ENCODE data around the gene MTF1. TPM values are rescaled to one million over a fixed set of nuclear protein-coding genes. Genes with fewer than 3 reads are reported as not detected.
A peak's percentile ranks its signal among the peaks of the same experiment; 100 is the strongest.

MTF1 gene
- total and polyA plus RNA-seq, 10 donors = 1.3 to 49.8 (median 11.4) TPM

DNA sequence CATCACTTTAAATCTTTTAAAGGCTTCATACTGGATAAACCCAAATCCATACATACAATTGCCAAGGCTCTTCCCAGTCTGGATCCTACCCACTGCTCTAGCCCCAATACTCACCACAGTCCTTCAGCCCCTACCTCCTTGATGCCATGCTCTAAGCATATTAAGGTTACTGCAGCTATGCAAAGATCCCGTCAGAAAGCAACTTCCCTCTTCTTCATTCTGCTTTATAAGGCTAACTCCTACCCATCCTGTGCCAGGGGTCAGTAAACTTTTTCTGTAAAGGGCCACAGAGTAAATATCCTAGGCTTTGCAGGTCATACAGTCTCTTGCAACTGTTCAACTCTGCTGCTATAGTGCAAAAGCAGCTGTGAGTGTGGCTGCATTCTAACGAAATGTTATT lies 34.3 kb upstream of the MTF1 start:
- TF ChIP-seq POLR2A (IDR thresholded peaks at IDR 0.05) (no peak), POLR2AphosphoS5 (IDR thresholded peaks at IDR 0.05) (no peak)
- TF ChIP-seq, protein P1, sequence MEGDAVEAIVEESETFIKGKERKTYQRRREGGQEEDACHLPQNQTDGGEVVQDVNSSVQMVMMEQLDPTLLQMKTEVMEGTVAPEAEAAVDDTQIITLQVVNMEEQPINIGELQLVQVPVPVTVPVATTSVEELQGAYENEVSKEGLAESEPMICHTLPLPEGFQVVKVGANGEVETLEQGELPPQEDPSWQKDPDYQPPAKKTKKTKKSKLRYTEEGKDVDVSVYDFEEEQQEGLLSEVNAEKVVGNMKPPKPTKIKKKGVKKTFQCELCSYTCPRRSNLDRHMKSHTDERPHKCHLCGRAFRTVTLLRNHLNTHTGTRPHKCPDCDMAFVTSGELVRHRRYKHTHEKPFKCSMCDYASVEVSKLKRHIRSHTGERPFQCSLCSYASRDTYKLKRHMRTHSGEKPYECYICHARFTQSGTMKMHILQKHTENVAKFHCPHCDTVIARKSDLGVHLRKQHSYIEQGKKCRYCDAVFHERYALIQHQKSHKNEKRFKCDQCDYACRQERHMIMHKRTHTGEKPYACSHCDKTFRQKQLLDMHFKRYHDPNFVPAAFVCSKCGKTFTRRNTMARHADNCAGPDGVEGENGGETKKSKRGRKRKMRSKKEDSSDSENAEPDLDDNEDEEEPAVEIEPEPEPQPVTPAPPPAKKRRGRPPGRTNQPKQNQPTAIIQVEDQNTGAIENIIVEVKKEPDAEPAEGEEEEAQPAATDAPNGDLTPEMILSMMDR (IDR thresholded peaks at IDR 0.05 in 8 of 11, conservative IDR thresholded peaks at IDR 0.05 in 3 of 11) = no peak
- peaks cover 3 to 41% (median 15%) of the 10 kb centered on the region in 6 donors for H3K36me3 ChIP-seq
- WGBS, 5 donors = 71 to 84% (median 74%) methylated on average over 2 of the region's 2 CpGs
- intact Hi-C loops (cut with DNase I; ENCODE audit: low total_unique reads) = no loop called here
- H3K27ac ChIP-seq = peak overlapping the region in 3 of 8 donors; percentile 2 to 25 (median 14)
- H3K9me3 ChIP-seq = peaks cover 0 to 7% (median 0%) of the 10 kb centered on the region in 8 donors
- DNase-seq = no peak
- H3K4me1 ChIP-seq = peaks cover 0 to 19% (median 5%) of the 10 kb centered on the region in 6 donors
- H3K27me3 ChIP-seq (replicated peaks in 1 of 7) = no peaks in the 10 kb centered on the region
- no peak overlapping the region for H3K4me3 ChIP-seq

DNA sequence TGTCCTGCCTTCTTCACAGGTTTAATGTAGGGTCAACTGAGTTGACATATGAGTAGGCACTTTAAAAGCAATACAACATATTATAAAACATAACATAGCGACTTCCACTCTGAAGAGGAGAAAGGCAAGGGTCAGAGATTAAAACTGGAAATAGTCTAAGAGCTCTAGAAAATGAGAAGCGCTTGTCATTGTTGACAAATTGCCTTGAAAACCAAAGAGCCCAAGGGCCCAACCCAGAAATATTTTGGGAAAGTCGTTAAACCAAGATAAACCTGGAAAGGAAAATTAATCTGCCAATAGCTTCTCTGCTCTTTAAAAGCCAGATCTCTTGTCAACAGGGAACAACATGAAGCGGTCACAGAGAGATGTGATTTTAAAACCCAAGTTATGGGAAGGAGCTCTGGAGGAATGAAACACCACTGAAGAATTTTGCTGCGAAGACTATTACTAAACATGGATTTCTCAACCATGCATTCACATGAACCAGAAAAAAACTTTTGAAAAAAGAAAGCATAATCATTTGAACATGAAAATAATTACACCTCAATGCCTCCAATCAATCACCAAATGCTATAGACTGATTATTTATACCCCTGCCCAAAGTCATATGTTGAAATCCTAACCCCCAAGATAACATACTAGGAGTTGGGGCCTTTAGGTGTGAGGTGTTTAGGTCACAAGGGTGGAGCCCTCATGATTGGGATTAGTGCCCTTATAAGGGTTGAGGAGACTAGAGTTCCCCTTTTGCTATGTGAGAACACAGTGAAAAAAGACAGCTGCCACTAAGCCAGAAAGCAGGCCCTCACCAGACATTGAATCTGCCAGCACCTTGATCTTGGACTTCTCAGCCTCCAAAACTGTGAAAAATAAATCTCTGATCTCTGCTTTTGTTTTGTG lies 33.0 kb upstream of the MTF1 start:
- 69 to 77% (median 72%) methylated on average over 5 of the region's 5 CpGs for WGBS, 5 donors
- Histone ChIP-seq H3K4me1 (peaks cover 0 to 19% (median 5%) of the 10 kb centered on the region in 6 donors), H3K27ac (peak overlapping the region in 2 of 8 donors; percentile 19 to 25), H3K4me3 (no peak overlapping the region), H3K36me3 (peaks cover 3 to 49% (median 28%) of the 10 kb centered on the region in 6 donors), H3K27me3 (replicated peaks in 1 of 7) (no peaks in the 10 kb centered on the region), H3K9me3 (peaks cover 0 to 7% (median 0%) of the 10 kb centered on the region in 8 donors)
- DNase-seq = no peak
- TF ChIP-seq, protein P1 (IDR thresholded peaks at IDR 0.05 in 8 of 11, conservative IDR thresholded peaks at IDR 0.05 in 3 of 11) = no peak
- TF ChIP-seq POLR2AphosphoS5 (IDR thresholded peaks at IDR 0.05) = no peak
- no peak for TF ChIP-seq POLR2A (IDR thresholded peaks at IDR 0.05)
- intact Hi-C loops (cut with DNase I; ENCODE audit: low total_unique reads) = no loop called here

DNA sequence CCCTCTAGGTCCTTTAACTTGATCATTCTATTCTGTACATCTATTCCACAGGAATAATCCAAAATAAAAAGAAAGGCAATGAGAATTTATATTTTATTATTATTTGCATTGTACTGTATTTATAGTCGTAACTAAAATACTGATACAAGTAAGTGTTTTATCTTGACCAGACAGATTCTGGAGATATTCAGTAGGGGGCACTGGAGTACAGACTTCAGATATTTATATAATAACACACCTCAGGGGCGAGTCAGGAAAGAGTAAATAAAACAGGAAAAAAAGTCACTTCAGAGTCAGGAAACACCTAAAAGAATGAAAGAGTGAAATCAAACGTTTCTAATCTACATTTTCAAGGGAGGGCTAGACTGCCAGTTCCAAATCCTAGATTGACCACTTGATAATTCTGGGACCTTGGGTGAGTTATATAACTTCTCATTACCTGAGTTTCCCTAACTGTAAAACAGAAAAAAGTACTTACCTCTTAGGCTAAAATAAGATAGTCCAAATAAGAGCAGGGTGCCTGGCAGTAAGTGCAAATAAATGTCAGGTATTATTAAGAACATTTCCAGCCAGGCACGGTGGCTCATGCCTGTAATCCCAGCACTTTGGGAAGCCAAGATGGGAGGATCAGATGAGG lies 31.1 kb upstream of the MTF1 start:
- no peaks in the 10 kb centered on the region for H3K27me3 ChIP-seq (replicated peaks in 1 of 7)
- intact Hi-C loops (cut with DNase I; ENCODE audit: low total_unique reads) = loop anchor here (2.0 kb wide), 1 partner anchor 84 kb away; no protein-coding TSS in a partner anchor
- H3K9me3 ChIP-seq = peaks cover 0 to 7% (median 0%) of the 10 kb centered on the region in 8 donors
- TF ChIP-seq POLR2AphosphoS5 (IDR thresholded peaks at IDR 0.05) (no peak), POLR2A (IDR thresholded peaks at IDR 0.05) (no peak)
- TF ChIP-seq, protein P1 (IDR thresholded peaks at IDR 0.05 in 8 of 11, conservative IDR thresholded peaks at IDR 0.05 in 3 of 11) = peak; percentile 41 to 67 (median 59)
- 32 to 43% (median 33%) methylated on average over 4 of the region's 4 CpGs for WGBS, 5 donors
- peaks cover 0 to 19% (median 5%) of the 10 kb centered on the region in 6 donors for H3K4me1 ChIP-seq
- H3K4me3 ChIP-seq = no peak overlapping the region
- no peak for DNase-seq
- peaks cover 5 to 68% (median 47%) of the 10 kb centered on the region in 6 donors for H3K36me3 ChIP-seq
- peak overlapping the region in 3 of 8 donors; percentile 10 to 43 (median 35) for H3K27ac ChIP-seq

Measured in spleen (tissue), 11 donors.